Activated naive CD4-positive, alpha-beta T cell (primary cell): ENCODE data around the gene EEA1.

ENCODE experiments used
- DNase-seq, 4 experiments: peaks; one replicate each; lab custom pipeline; 2025; lab: John Stamatoyannopoulos, UW

EEA1 gene

DNA sequence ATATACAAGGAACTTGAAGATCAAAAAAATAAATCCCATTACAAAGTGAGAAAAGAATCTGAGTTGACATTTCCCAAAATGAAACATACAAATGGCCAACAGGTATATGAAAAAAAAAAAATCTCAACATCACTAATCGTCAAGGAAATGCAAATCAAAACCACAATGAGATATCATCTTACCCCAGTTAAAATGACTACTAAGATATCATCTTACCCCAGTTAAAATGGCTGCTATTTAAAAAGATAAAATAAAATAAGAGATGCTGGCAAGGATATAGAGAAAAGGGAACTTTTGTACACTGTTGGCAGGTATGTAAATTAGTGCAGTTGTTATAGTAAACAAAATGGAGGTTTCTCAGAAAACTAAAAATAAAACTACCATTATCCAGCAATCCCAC lies 181.9 kb downstream of the EEA1 start:
- no peak for DNase-seq

DNA sequence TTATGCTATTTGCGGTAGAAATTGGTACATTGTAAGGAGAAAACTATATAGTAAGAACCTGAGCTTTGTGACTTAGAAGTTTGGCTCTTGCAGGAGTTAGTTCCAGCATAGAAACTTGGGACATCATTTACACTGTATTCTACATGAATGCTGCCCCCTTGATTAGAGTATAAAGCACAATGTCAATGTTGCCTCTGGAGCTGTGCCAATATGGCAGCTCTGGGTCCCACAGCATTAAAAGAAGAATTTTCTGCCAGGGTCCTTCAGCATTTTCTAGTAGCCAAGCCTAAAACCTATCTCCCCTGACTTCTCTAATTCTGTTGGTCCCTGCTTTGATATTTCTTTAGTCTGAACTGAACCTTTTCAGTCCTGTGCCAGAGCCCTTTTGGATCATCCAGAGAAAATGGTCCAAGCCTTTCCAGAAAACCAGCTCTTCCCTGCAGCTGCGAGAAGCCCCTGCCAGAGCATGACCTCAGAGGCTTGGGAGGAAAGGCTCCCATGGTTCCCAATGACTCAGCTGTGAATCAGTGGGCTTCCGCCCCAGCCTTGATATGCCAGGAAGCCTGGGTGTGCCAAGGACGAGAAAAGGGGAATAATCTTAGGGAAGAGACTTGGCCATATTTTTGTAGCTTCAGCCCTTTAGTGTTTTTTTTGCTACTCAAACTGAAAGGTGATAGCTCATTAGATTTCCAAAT lies 183.1 kb downstream of the EEA1 start:
- no peak for DNase-seq

DNA sequence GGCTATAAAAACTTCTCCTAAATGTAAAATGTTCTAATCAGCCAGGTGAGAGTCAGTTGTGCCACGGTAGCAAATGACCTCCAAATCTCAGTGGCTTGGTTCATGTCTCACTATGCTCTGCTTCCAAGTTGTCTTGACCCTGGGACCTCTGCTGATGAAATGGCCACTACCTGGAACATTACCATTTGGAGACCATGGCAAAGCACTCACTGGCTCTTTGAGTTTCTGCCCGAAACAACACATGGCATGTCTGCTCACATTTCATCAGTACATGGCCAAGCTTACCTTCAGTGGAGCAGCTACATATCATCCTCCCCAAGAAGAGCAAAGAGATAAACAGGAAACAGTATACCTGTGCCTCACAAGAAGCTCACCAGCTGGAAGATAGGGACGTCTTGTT lies 186.1 kb downstream of the EEA1 start:
- no peak for DNase-seq

DNA sequence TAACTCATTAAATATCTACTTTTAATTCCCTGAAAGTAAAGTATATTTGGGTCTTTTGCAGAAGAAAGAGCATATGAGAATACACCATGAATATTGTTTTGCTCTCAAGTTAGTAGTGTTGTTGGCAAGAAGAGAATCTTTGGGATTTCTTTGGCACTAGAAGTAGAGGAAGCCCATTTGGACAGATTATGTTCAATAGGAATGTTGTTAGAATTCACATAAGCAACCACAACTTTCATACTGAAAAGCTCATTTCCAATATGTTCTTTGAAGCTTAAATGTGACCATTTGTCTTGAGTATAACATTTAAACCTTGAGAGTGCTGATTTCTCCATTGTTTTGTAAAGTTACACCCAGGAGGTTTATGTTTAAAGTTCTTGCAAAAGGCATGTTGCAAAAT lies 188.7 kb downstream of the EEA1 start:
- DNase-seq = no peak

DNA sequence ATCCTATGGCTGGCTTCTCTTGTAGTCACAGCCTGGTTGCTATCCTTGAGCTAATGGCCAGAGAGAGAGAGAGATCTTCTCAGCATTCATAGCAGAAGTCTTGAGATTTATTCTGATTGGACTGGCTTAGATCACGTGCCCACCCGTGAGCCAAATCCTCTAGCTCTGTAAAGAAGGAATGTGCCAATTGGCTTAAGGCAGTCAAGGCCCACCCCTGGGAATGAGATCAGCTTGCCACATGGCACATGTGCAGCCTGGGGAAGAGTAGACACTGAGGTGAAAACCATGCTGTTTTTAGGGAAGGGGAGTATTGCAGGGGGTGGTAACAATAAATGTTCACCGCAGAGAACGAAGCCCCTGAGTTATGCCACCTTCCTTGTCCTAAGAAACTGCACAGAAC lies 190.0 kb downstream of the EEA1 start:
- DNase-seq = no peak

DNA sequence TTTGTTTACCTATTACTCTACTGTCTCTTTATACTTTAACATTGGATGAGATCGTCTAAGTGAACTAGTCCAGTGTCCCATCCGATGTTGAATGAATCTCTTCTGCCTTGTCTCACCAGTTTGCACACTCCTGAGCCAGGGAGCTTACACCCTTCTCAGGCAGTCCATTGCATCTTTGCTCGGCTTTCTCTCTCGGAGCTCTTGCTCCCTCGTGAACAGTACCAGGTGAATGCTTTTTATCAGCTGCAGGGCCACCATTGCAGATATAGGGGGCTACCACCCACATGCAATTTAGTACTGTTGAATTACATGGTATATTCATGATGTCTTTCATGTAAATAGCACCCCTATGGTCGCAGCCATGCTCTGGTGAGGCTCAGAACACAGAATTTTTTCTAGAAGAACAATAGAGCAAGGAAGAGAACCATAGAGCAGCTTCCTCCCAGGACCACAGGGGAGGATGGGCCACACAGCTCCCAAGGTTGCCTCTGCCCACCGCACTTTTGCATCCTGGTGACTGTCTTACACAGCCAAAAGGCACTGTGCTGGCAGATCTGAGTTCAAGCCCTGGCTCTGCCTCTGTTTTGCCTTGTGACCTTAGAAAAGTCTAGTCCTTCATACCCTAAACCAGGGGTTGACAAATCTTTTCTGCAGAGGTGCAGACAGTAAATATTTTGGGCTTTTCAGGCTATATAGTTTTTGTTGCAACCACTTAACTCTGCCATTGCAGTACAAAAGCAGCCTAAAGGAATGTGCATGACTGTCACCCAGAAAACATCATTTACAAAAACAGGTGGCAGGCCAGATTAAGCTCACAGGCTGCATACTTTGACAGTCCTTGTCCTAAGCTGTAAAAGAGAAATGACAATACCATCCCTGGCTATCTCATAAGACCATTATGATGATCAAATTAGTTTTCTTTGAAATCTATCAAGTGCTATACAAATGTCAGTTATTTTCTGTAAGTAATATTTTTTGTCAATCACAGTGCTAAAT lies 190.9 kb downstream of the EEA1 start:
- DNase-seq = no peak

DNA sequence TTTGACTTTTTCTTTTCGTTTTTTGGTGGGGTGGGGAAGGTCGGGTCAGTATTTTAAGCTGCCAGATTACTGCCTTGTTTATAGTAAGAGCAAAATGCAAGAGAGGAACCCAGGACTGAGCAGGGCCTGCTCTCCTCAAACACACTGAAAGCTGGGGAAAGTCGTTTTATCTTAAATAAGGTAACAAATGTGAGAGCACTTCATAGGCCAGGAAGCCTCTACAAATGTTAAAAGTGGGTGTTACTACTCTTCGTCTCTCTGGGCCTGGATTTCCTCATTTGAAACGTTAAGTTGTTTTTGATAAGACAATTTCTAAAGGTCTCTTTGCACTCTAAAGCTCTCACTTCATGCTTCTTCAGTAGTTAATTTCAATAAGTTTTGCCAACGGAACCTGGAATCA lies 192.5 kb downstream of the EEA1 start:
- no peak for DNase-seq

DNA sequence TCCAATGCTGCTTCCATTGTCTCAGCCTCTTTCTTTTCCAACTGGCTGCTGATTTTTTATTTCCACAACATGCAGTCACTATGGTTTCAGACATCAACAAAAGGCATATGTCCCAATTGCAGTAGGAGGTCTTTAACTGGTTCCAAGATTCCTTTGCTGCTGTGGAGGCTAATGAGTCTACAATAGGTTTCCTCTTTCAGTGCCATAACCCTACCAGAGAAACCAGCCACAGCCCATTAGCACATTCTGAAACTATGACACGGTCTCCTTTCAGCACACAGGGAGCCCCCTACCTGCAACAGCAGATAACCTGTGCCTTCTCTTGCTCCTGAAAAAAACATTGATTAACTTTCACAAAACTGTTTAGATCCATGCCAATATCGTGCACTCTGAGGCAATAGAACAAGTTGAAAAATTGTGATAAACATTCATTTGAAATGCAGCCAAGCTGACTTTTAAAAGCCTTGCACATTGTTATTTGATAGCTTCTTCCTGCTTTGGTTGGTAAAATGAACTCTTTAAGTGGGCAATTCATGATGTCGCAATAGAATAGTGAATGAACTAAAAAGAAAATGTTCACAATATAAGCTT lies 193.9 kb downstream of the EEA1 start:
- no peak for DNase-seq

DNA sequence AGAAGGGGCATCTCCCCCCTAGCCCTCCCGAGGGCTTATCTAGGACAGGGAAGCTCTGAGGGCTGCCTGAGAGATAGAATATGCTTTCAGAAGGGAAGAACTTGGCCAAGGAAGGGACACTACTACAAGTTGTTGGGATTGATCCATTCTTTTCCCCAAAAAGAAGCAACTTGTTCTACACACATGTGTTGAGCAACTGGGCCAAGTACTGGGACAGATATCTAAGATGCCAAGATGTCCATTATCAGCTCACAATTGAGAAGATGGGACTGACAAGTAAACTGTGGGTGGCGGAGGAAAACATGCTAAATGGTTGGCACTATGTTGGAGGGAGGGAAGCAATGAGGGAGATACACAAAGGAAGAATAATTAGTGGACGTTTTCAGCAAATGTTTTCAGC lies 195.4 kb downstream of the EEA1 start:
- DNase-seq = no peak

DNA sequence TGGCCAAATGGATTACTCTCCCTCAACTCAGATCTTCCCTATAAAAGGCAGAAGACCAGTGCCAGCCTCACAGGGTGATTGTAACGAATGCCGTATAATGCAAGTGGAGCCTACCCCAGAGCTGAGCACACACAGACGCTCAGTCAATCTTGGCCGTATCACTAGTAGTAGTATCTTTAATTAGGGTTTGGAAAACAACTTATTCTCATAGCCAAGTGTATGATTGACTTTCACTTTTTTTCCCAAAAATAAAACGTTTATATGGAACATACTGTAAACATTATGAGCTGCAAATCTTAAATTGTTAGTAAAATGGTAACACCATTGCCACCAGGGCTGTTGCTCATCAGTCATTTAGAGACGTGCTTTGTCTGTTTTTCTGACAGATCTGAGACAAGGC lies 195.9 kb downstream of the EEA1 start:
- no peak for DNase-seq

DNA sequence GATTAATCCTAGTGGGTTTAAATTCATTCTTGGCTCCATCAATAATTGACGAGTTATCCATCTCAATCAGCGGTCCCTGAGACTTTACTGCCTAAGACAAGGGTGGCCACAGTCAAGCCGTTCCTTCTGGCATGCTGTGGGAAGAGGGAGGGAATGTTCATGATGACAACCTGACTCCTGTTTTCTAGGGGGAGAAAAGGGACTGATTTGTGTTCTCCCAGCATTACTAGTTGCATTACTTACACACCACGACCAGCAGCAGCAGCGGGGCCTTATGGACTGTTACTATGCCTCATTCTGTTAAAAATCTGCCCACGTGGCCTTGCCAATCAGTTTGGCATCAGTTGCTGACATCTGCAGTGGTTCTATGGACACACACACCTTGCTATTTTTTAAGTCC lies 196.4 kb downstream of the EEA1 start:
- no peak for DNase-seq

DNA sequence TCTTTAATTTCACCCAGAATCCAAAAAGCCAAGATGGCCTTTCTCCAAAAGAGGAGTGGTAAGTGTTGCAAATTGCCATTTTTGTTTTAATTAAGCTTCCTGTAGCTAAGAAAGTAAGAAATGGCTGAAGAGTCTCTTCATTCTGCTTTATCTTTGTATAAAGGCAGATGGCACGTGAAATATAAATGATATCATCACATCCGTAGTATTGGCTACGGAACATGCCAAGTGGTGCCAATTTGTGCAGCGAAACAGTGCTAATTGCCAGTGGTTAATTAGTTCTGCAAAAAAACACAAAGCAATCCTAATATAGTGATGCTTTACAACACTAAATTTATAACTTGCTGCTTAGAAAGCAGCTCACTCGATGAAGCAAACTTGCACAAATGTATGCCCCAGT lies 196.9 kb downstream of the EEA1 start:
- DNase-seq = no peak

DNA sequence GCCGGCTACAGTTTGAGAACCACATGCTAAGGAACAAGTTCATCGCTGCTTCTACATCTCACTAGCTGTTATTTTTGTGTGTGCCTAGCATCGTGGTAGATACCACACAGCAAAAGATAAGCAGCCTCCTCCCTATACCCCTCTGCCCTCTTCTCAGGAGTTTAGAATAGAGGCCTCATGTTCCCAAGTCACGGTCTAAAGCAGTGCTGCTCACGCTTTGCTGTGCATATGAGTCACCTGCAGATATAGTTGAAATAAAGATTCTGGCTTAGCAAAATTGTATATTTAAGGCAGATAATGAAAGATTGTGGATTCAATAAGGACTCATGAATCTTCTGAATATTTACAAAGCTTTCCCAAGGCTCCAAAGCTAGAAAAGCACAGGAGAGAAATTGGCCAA lies 198.3 kb downstream of the EEA1 start:
- DNase-seq = no peak

DNA sequence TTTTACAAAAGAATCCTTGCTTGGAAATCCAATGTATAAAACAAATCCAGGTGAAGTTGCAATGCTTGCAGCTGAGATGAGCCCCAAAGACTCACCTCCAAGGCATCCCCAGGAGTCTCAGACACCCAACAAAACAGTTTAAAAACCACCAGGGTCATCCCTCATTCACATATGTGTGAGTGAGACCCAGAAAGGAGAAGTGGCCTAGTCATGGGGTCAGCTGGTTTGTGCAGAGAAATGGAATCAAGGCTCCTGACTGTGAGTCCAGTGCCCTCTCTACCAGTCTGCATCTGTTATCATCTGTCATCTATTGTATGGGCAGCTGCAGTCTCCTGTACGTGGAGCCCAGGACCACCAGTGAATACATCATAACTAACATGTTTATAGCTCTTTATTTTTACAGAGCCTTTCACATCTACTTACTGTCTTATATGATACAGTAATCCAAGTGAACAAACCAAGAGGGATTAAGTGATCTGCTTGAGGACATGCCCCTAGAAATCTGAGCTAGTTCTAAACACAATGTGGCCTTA lies 199.3 kb downstream of the EEA1 start:
- no peak for DNase-seq

DNA sequence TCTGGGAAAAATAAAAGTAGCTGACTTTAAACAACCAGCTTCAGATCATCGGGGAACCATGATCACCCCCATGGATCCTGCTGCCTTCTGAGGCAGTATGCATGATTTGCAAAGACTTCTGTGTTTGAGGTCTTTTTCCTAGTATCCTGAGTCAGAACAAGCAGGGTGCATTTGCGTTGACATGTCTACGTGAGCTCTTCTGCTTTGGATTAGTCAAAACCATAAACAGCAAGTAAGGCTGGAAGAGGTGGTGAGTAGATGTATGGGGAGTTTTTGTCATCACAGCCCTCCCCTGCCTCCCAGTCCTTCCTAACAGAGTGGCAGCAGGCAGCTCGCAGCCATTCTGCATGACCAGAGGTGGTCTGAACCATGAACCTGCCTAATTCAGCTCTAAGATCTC lies 202.2 kb downstream of the EEA1 start:
- no peak for DNase-seq

DNA sequence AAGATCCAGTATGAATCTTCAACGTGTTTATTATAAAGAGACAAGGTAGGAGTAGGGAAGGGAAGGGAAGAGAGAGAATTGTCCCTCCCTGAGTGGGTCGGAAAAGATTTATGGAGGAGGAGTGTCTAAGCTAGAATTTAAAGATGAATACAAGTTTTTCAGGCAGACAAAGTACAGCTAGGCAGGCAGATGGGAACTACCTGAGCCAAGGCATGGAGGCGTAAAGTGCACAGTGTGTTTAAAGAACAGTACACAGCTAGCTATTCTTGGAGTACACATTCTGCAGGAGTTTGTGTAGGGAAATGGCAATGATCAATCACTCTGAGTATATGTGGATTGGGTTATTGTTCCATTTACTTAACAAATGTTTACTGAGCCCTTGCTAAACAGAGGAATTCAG lies 206.2 kb downstream of the EEA1 start:
- no peak for DNase-seq

DNA sequence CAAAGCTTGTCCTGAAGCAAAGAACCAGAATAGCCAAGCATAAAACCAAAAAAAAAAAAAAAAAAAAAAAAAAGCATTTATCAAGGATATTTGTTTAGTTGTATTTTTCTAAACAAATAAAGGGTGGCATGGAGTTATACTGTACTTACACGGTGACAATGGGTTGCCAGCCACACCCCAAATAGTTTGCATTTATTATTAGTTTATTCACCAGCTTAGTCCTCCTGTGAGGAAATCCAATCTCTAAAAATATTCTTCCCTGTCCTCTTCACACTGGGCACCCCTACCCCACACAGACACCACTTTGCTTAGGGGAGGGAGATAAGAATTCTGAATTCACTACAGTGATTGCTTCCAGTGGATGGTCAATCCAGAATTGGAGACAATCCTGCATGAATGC lies 207.4 kb downstream of the EEA1 start:
- no peak for DNase-seq

DNA sequence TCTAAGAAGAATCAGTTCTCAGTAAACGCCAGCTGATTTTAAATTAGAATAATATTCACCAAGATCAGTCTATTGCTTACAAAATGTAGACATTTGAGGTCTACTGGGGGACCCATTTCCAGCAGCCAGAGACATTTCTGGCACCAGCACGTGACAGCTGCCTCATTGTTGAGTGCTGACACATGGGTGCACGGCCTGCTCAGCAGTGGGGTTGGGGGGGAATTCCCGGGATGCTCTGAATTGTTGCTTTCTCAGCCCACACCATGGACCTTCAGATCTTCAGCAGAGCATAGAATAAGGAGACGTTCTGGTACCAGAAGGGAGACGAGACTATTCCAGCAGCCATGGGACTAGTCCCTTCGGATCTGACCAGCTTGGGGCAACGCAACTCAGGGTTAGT lies 208.0 kb downstream of the EEA1 start:
- no peak for DNase-seq
